Breast epithelium (tissue), 4 donors: ENCODE results near the gene LGR5. TPM values are rescaled to one million over a fixed set of nuclear protein-coding genes. Genes with fewer than 3 reads are reported as not detected.

Experiments
- DNase-seq, 2 donors: peaks; one replicate each; pipeline ENCODE4 v3.0.0-alpha.2; 2019; ENCODE audit warnings: low spot score in 2 of 2
- H3K27ac ChIP-seq, 2 donors: fragments of 200-600 bp; sonication (generic) in 1 of 2; one replicate each; pipeline ENCODE4 v1.5.1; 2016 to 2019; ENCODE audit warnings: mild to moderate bottlenecking in 1 of 2
- H3K27me3 ChIP-seq, 2 donors: fragments of 200-600 bp; sonication (generic) in 1 of 2; one replicate each; pipeline versions ENCODE4 v1.5.1 to v1.6.0; 2017 to 2019; ENCODE audit warnings: control low read depth in 1 of 2, mild to moderate bottlenecking in 1 of 2
- H3K36me3 ChIP-seq: fragments of 200-600 bp; one replicate; pipeline ENCODE4 v1.5.1; 2019
- H3K4me1 ChIP-seq, 2 donors: fragments of 200-600 bp; sonication (generic); one replicate each; pipeline ENCODE4 v1.5.1; 2016 to 2019; ENCODE audit warnings: control low read depth in 1 of 2
- H3K4me3 ChIP-seq, 3 donors: fragments of 200-600 bp; sonication (generic); 1 replicate in 2 of 3; 2 replicates in 1 of 3; pipeline ENCODE4 v1.5.1; 2016 to 2019; ENCODE audit warnings: mild to moderate bottlenecking in 3 of 3, moderate library complexity in 2 of 3
- H3K9me3 ChIP-seq, 2 donors: fragments of 200-600 bp; sonication (generic) in 1 of 2; one replicate each; pipeline ENCODE4 v1.5.1; 2016 to 2019; ENCODE audit warnings: control low read depth in 1 of 2
- POLR2A ChIP-seq: fragments of 450-650 bp; IDR thresholded peaks from one replicate; pipeline ENCODE4 v1.6.1; 2016; ENCODE audit warnings: antibody characterized with exemption, mild to moderate bottlenecking, moderate library complexity
- POLR2AphosphoS5 ChIP-seq, 3 donors: sonication (generic); formaldehyde crosslinking; IDR thresholded peaks; one replicate each; pipeline ENCODE4 v1.6.1; 2017; ENCODE audit warnings: antibody characterized with exemption in 3 of 3
- intact Hi-C: fragments of 100-400 bp; cut with DNase I; formaldehyde crosslinking; loops from one replicate; pipeline ENCODE4 v1.15.1; 2023; ENCODE audit warnings: low total_unique reads
- total RNA-seq, 3 donors: library from RNA; depleted of rRNA; stranded (reverse); fragments of >200 nt; gene quantifications; one replicate each; pipeline ENCODE4 v1.1.0, GENCODE V29; 2016
- TF ChIP-seq, protein P1 (sequence below), 3 donors: fragments of 450-650 bp; IDR thresholded peaks; one replicate each; pipeline ENCODE4 v1.5.1; 2016 to 2017; ENCODE audit warnings: antibody characterized with exemption in 3 of 3, mild to moderate bottlenecking in 3 of 3, moderate library complexity in 3 of 3

Gene LGR5
- total RNA-seq, 3 donors from 2014 or later: 0.15 to 0.80 (median 0.66) TPM

DNA sequence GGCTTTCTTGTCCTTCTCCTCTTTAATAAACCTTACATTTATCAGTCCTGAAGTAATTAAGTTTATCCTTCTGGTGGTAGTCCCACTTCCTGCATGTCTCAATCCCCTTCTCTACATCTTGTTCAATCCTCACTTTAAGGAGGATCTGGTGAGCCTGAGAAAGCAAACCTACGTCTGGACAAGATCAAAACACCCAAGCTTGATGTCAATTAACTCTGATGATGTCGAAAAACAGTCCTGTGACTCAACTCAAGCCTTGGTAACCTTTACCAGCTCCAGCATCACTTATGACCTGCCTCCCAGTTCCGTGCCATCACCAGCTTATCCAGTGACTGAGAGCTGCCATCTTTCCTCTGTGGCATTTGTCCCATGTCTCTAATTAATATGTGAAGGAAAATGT, 144.8 kb downstream of the LGR5 start:
- no peaks in the 10 kb centered on the region for H3K4me1 ChIP-seq
- no peaks in the 10 kb centered on the region for H3K36me3 ChIP-seq
- TF ChIP-seq, protein P1, sequence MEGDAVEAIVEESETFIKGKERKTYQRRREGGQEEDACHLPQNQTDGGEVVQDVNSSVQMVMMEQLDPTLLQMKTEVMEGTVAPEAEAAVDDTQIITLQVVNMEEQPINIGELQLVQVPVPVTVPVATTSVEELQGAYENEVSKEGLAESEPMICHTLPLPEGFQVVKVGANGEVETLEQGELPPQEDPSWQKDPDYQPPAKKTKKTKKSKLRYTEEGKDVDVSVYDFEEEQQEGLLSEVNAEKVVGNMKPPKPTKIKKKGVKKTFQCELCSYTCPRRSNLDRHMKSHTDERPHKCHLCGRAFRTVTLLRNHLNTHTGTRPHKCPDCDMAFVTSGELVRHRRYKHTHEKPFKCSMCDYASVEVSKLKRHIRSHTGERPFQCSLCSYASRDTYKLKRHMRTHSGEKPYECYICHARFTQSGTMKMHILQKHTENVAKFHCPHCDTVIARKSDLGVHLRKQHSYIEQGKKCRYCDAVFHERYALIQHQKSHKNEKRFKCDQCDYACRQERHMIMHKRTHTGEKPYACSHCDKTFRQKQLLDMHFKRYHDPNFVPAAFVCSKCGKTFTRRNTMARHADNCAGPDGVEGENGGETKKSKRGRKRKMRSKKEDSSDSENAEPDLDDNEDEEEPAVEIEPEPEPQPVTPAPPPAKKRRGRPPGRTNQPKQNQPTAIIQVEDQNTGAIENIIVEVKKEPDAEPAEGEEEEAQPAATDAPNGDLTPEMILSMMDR (IDR thresholded peaks at IDR 0.05): no peak
- TF ChIP-seq POLR2A: no peak
- TF ChIP-seq POLR2AphosphoS5 (IDR thresholded peaks at IDR 0.05): no peak
- no peak overlapping the region for H3K4me3 ChIP-seq
- intact Hi-C loops: no loop called here
- H3K27ac ChIP-seq: no peak overlapping the region
- H3K27me3 ChIP-seq: no peaks in the 10 kb centered on the region
- no peak for DNase-seq
- no peaks in the 10 kb centered on the region for H3K9me3 ChIP-seq

DNA sequence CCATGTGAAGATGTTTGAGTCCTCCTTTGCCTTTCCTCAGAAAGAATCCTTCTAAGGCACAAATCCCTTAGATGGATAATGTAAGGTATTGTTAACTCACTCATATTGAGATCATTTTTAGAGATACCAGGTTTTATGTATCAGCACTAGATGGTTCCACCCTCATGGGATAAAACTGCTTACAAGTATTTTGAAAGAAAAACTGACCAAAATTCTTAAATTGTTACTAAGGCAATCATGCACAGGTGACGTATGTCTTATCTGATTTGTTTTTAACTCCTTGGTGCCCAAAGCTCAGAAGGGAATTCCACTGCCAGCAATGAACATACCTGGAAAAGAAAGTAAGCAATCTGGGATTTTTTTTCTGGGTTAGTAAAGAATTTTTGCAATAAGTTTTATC, 145.6 kb downstream of the LGR5 start:
- Histone ChIP-seq H3K27ac (no peak overlapping the region), H3K4me3 (no peak overlapping the region)
- intact Hi-C loops: no loop called here

DNA sequence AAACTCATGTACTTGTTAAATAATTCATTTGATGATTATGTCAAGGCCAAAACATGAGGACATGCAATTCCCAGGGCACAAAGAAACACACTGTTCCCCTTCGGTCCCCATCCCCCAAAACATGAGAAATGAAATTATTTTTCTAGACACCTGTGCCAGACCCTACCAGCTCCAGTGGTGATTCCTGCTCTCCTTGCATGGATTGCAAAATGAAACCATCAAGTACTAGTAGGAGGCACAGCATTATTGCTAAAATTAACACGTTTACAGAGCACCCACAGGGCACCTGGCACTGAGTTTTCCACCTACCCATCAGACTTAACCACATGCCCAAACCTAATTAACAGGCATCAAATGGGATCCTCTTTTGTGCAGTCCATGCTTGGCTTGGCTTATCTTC, 147.4 kb downstream of the LGR5 start:
- Histone ChIP-seq H3K36me3 (no peaks in the 10 kb centered on the region), H3K4me1 (no peaks in the 10 kb centered on the region), H3K27ac (no peak overlapping the region), H3K9me3 (no peaks in the 10 kb centered on the region), H3K4me3 (no peak overlapping the region), H3K27me3 (peaks cover 0 to 4% of the 10 kb centered on the region in 2 donors)
- TF ChIP-seq, protein P1 (IDR thresholded peaks at IDR 0.05): no peak
- TF ChIP-seq POLR2A (no peak), POLR2AphosphoS5 (IDR thresholded peaks at IDR 0.05) (no peak)
- DNase-seq: no peak
- intact Hi-C loops: no loop called here

More for the DNA sequence above, 145.6 kb downstream of the LGR5 start:
- Histone ChIP-seq H3K27me3 (no peaks in the 10 kb centered on the region), H3K36me3 (no peaks in the 10 kb centered on the region), H3K4me1 (no peaks in the 10 kb centered on the region), H3K9me3 (no peaks in the 10 kb centered on the region)
- TF ChIP-seq POLR2AphosphoS5 (IDR thresholded peaks at IDR 0.05) (no peak), POLR2A (no peak)
- TF ChIP-seq, protein P1 (IDR thresholded peaks at IDR 0.05): no peak
- no peak for DNase-seq

DNA sequence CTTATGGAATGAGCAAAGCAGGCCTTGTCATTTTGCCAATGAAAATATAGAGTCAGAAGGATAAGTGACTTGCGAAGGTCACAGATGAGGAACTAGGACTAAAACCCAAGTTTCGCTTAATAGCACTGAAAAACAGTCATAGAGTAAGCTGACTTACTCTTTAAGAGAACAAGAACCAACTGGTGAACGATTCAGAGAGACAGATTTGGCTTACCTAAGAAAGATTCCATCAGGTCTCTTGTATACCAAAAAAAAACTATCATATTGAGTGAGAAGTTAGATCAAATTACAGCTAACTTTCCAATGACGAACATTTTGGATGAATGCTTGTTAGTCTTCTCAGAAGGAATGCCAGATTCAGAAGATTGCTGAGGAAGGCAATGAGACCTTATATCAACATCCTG, 149.9 kb downstream of the LGR5 start:
- Histone ChIP-seq H3K4me3 (no peak overlapping the region), H3K27ac (no peak overlapping the region), H3K27me3 (peaks cover 0 to 13% of the 10 kb centered on the region in 2 donors), H3K36me3 (no peaks in the 10 kb centered on the region), H3K4me1 (no peaks in the 10 kb centered on the region), H3K9me3 (no peaks in the 10 kb centered on the region)
- TF ChIP-seq, protein P1 (IDR thresholded peaks at IDR 0.05): no peak
- no peak for TF ChIP-seq POLR2A
- TF ChIP-seq POLR2AphosphoS5 (IDR thresholded peaks at IDR 0.05): no peak
- intact Hi-C loops: no loop called here
- DNase-seq: no peak

DNA sequence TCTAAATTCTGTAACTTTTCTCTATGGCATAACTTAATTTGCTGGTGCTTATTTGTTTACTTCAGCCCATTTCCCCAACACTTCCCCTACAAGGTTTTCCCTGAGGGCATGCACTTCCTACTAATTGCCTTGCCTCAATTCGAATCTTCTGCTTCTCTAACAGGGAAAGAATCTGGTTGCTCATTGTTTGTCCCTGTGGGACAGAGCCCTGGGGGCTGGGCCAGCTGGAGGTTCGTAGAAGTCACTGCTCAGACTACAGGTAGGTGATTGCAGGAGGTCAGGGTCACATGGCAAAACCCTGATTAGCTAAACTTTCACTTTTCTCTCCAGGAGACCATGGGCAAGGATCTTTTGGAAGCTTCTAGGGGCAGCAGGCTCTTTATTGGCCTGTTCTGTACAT, 152.0 kb downstream of the LGR5 start:
- peaks cover 0 to 13% of the 10 kb centered on the region in 2 donors for H3K27me3 ChIP-seq
- DNase-seq: no peak

More for the DNA sequence above, 152.0 kb downstream of the LGR5 start:
- Histone ChIP-seq H3K36me3 (no peaks in the 10 kb centered on the region), H3K4me1 (no peaks in the 10 kb centered on the region), H3K4me3 (no peak overlapping the region), H3K27ac (no peak overlapping the region), H3K9me3 (no peaks in the 10 kb centered on the region)
- intact Hi-C loops: no loop called here
- no peak for TF ChIP-seq POLR2AphosphoS5 (IDR thresholded peaks at IDR 0.05)
- TF ChIP-seq POLR2A: no peak
- TF ChIP-seq, protein P1 (IDR thresholded peaks at IDR 0.05): no peak
